SK-N-SH (cell line): ENCODE data around the gene PKIB. TPM values are rescaled to one million over a fixed set of nuclear protein-coding genes. Genes with fewer than 3 reads are reported as not detected.
"Not testable (repeated sequence)": the region's sequence is repeated elsewhere in the genome, so short reads cannot be mapped to it uniquely, and the experiment has no call there.

Experiments
- CTCF ChIA-PET: fragments of 300-600, 350-600 bp; formaldehyde crosslinking; extraction: SDS; loops from one replicate; lab custom pipeline; 2021; lab: Yijun Ruan, JAX
- POLR2A ChIA-PET: fragments of 350-600 bp; sonication (Branson Sonifier 250); formaldehyde crosslinking; extraction: SDS; loops from one replicate; lab custom pipeline; 2020; ENCODE audit warnings: antibody characterized with exemption, inconsistent platforms; lab: Yijun Ruan, JAX
- DNase-seq: peaks from one replicate; pipeline ENCODE4 v3.0.0; 2012
- H2AFZ ChIP-seq: fragments of 200-600 bp; sonication (generic); 2 replicates; pipeline ENCODE4 v1.8.1; 2016; ENCODE audit warnings: antibody characterized with exemption, mild to moderate bottlenecking, low read depth
- H3F3A ChIP-seq: fragments of 200-600 bp; sonication (generic); replicated peaks from 2 replicates; pipeline ENCODE3; 2016; ENCODE audit warnings: antibody characterized with exemption, mild to moderate bottlenecking; ENCODE audit not compliant: insufficient read depth
- H3K27ac ChIP-seq, 2 experiments: fragments of 200-500 bp in 1 of 2; fragments of 200-600 bp in 1 of 2; sonication (Bioruptor generic) in 1 of 2; sonication (generic), shearing (Covaris generic) in 1 of 2; 2 replicates each; pipeline versions ENCODE4 v1.5.1 to v1.6.1; 2014 to 2016; ENCODE audit warnings: low read depth in 2 of 2, inconsistent platforms in 1 of 2, low read length in 1 of 2, mild to moderate bottlenecking in 1 of 2, mixed read lengths in 1 of 2
- H3K27me3 ChIP-seq: fragments of 200-600 bp; sonication (generic), shearing (Covaris generic); 2 replicates; pipeline ENCODE4 v1.6.1; 2016; ENCODE audit warnings: mixed run types; ENCODE audit not compliant: insufficient read depth
- H3K36me3 ChIP-seq, 2 experiments: fragments of 200-500 bp in 1 of 2; fragments of 200-600 bp in 1 of 2; sonication (Bioruptor generic) in 1 of 2; sonication (generic) in 1 of 2; replicated peaks in 1 of 2; 2 replicates each; pipeline versions ENCODE3 to v1.5.1; 2014 to 2016; ENCODE audit warnings: low read length in 1 of 2, mild to moderate bottlenecking in 1 of 2; ENCODE audit not compliant: insufficient read depth in 2 of 2, control insufficient read depth in 1 of 2
- H3K4me1 ChIP-seq, 2 experiments: fragments of 200-500 bp in 1 of 2; fragments of 200-600 bp in 1 of 2; sonication (Bioruptor generic) in 1 of 2; sonication (generic), shearing (Covaris generic) in 1 of 2; 2 replicates each; pipeline versions ENCODE4 v1.5.1 to v1.6.1; 2014 to 2016; ENCODE audit warnings: low read depth in 1 of 2, low read length in 1 of 2, mixed run types in 1 of 2; ENCODE audit not compliant: insufficient read depth in 2 of 2, control insufficient read depth in 1 of 2
- H3K4me2 ChIP-seq: fragments of 200-600 bp; sonication (generic), shearing (Covaris generic); 2 replicates; pipeline ENCODE4 v1.6.1; 2017; ENCODE audit warnings: mixed run types
- H3K4me3 ChIP-seq, 2 experiments: fragments of 200-500 bp in 1 of 2; fragments of 200-600 bp in 1 of 2; sonication (Bioruptor generic) in 1 of 2; sonication (generic), shearing (Covaris generic) in 1 of 2; 2 replicates each; pipeline versions ENCODE4 v1.5.1 to v1.8.1; 2014 to 2016; ENCODE audit warnings: low read depth in 2 of 2, inconsistent platforms in 1 of 2, low read length in 1 of 2, mild to moderate bottlenecking in 1 of 2, mixed read lengths in 1 of 2, moderate library complexity in 1 of 2
- H3K79me2 ChIP-seq: fragments of 200-600 bp; sonication (generic); 2 replicates; pipeline ENCODE4 v1.8.1; 2017; ENCODE audit warnings: mild to moderate bottlenecking; ENCODE audit not compliant: insufficient read depth
- H3K9ac ChIP-seq: fragments of 200-600 bp; sonication (generic); 2 replicates; pipeline ENCODE4 v1.6.1; 2017; ENCODE audit warnings: mixed run types
- H3K9me2 ChIP-seq: fragments of 200-600 bp; sonication (generic); 2 replicates; pipeline ENCODE4 v1.6.1; 2017; ENCODE audit warnings: mixed run types
- H3K9me3 ChIP-seq: fragments of 200-600 bp; sonication (generic); 2 replicates; pipeline ENCODE4 v1.6.1; 2017; ENCODE audit warnings: mixed run types, mild to moderate bottlenecking, moderate library complexity
- H4K20me1 ChIP-seq: fragments of 200-600 bp; sonication (generic); 2 replicates; pipeline ENCODE4 v1.6.1; 2017; ENCODE audit warnings: mild to moderate bottlenecking, mixed run types; ENCODE audit not compliant: insufficient read depth
- CTCF ChIP-seq: fragments of 200-600 bp; sonication (generic); IDR thresholded peaks from 2 replicates; pipeline ENCODE4 v1.6.1; 2017; ENCODE audit warnings: antibody characterized with exemption, mild to moderate bottlenecking, moderate library complexity
- FOSL2 ChIP-seq: IDR thresholded peaks from 2 replicates; pipeline ENCODE4 v1.4.0; 2012; ENCODE audit warnings: low read depth, mild to moderate bottlenecking, moderate library complexity, borderline replicate concordance
- FOXJ3 ChIP-seq: sonication (generic); formaldehyde crosslinking; IDR thresholded peaks from 2 replicates; pipeline ENCODE4 v1.5.1; 2020; ENCODE audit warnings: mild to moderate bottlenecking, missing genetic modification reagents
- FOXM1 ChIP-seq: IDR thresholded peaks from 2 replicates; pipeline ENCODE4 v1.4.0; 2012; ENCODE audit warnings: low read depth, mild to moderate bottlenecking
- GABPA ChIP-seq: IDR thresholded peaks from 2 replicates; pipeline ENCODE4 v1.4.0; 2012; ENCODE audit warnings: low read depth, mild to moderate bottlenecking
- JUND ChIP-seq: IDR thresholded peaks from 2 replicates; pipeline ENCODE4 v1.4.0; 2012
- MAX ChIP-seq: IDR thresholded peaks from 2 replicates; pipeline ENCODE4 v1.4.0; 2012; ENCODE audit warnings: low read depth
- MEF2A ChIP-seq: IDR thresholded peaks from 2 replicates; pipeline ENCODE4 v1.4.0; 2012; ENCODE audit warnings: low read depth, borderline replicate concordance
- NRF1 ChIP-seq: IDR thresholded peaks from 2 replicates; pipeline ENCODE4 v1.6.1; 2012; ENCODE audit warnings: low read depth, mild to moderate bottlenecking, low read length
- REST ChIP-seq: IDR thresholded peaks from 2 replicates; pipeline ENCODE4 v1.6.1; 2012; ENCODE audit warnings: mild to moderate bottlenecking, low read depth, low read length, moderate library complexity
- RFX5 ChIP-seq: IDR thresholded peaks from 2 replicates; pipeline ENCODE4 v1.6.1; 2012; ENCODE audit warnings: mild to moderate bottlenecking, improper control_type of control experiment, low read length
- TAF1 ChIP-seq: IDR thresholded peaks from 2 replicates; pipeline ENCODE4 v1.6.1; 2012; ENCODE audit warnings: low read depth, mild to moderate bottlenecking, low read length, moderate library complexity, borderline replicate concordance
- USF2 ChIP-seq: fragments of 150-350 bp; IDR thresholded peaks from 2 replicates; pipeline ENCODE4 v1.6.1; 2017; ENCODE audit warnings: antibody characterized with exemption, low read length, low read depth, borderline replicate concordance
- YY1 ChIP-seq: IDR thresholded peaks from 2 replicates; pipeline ENCODE4 v1.4.0; 2012; ENCODE audit warnings: low read depth, mild to moderate bottlenecking
- ZBTB33 ChIP-seq: IDR thresholded peaks from 2 replicates; pipeline ENCODE4 v1.4.0; 2012; ENCODE audit warnings: low read depth, borderline replicate concordance
- WGBS: methylation state at CpG from one replicate; pipeline ENCODE4 v1.1.6; 2017; ENCODE audit warnings: low lambda C conversion rate; 5-methylcytosine and 5-hydroxymethylcytosine counted together
- polyA plus RNA-seq, 3 experiments: library from polyadenylated mRNA; depleted of rRNA; stranded (reverse); fragments of >200 nt; gene quantifications; 2 replicates each; pipeline ENCODE4 v1.2.3, GENCODE V29; 2012

Gene PKIB
- polyA plus RNA-seq, 1 of the 3 experiments (the other 2 are of a cell fraction), result 0.30 TPM

GRCh38 chr6:122589115-122589514 lies 21.1 kb upstream of the PKIB start:
- ChIA-PET CTCF (no interaction called here), POLR2A (no interaction called here)
- Histone ChIP-seq H3K27me3 (no peaks in the 10 kb centered on the region), H3K36me3 (no peaks in the 10 kb centered on the region), H2AFZ (no peak overlapping the region), H3K27ac (no peak overlapping the region), H3F3A (no peaks in the 10 kb centered on the region), H3K4me2 (no peak overlapping the region), H3K79me2 (no peaks in the 10 kb centered on the region), H3K9me3 (no peaks in the 10 kb centered on the region), H4K20me1 (no peaks in the 10 kb centered on the region), H3K4me1 (no peaks in the 10 kb centered on the region), H3K9me2 (no peaks in the 10 kb centered on the region), H3K9ac (no peak overlapping the region), H3K4me3 (no peak overlapping the region)
- 60% methylated on average over 1 of the region's 1 CpG for WGBS
- no peak for DNase-seq
- no peak for TF ChIP-seq CTCF
- no peak for TF ChIP-seq JUND
- TF ChIP-seq FOSL2, result no peak
- TF ChIP-seq, all 33 proteins: peak for 0

- H3K4me1 ChIP-seq, H3K27me3 ChIP-seq, H2AFZ ChIP-seq, H3K9me3 ChIP-seq, H3K27ac ChIP-seq, H3K4me2 ChIP-seq, POLR2A ChIA-PET, H3K4me3 ChIP-seq, H4K20me1 ChIP-seq, H3K36me3 ChIP-seq, H3K9me2 ChIP-seq, H3K9ac ChIP-seq, H3F3A ChIP-seq, H3K79me2 ChIP-seq, CTCF ChIA-PET, DNase-seq: not testable (repeated sequence)
- WGBS, result 6% methylated on average over 2 of the region's 2 CpGs
Observed at GRCh38 chr6:122598295-122598694, 11.9 kb upstream of the PKIB start.

- Histone ChIP-seq H4K20me1 (no peaks in the 10 kb centered on the region), H3K9me2 (no peaks in the 10 kb centered on the region), H3K4me1 (no peaks in the 10 kb centered on the region), H3K27me3 (peaks cover 12% of the 10 kb centered on the region; the same call in 1 of the 2 replicates), H3K79me2 (no peaks in the 10 kb centered on the region), H3K4me3 (no peak overlapping the region), H3K9me3 (no peaks in the 10 kb centered on the region), H3K36me3 (no peaks in the 10 kb centered on the region), H3K27ac (no peak overlapping the region), H3F3A (no peaks in the 10 kb centered on the region), H3K4me2 (no peak overlapping the region), H2AFZ (no peak overlapping the region), H3K9ac (no peak overlapping the region)
- no peak for DNase-seq
- CTCF ChIA-PET, result no interaction called here
- POLR2A ChIA-PET, result no interaction called here
- TF ChIP-seq YY1 (no peak), MAX (no peak), NRF1 (no peak), REST (no peak), MEF2A (no peak), FOXM1 (no peak), GABPA (no peak), JUND (no peak), ZBTB33 (no peak), RFX5 (no peak), USF2 (no peak), FOXJ3 (CRISPR knock-in tag) (no peak), TAF1 (no peak)
Observed at GRCh38 chr6:122604676-122605075, 5.5 kb upstream of the PKIB start.
